PC-3 (cell line): Measurements from ENCODE around the gene TFRC. TPM values are rescaled to one million over a fixed set of nuclear protein-coding genes. Genes with fewer than 3 reads are reported as not detected.

Experiments
- ATAC-seq: fragments of 200-7000 bp; cut with Tn5 transposase; 2 replicates; pipeline ENCODE4 v1.9.1; 2020; ENCODE audit warnings: mild to moderate bottlenecking, moderate library complexity
- BruUV-seq: library from RNA; stranded (reverse); fragments of 400-500 nt; replicated peaks from 2 replicates; lab custom pipeline; 2021; lab: Mats Ljungman, UMichigan
- CTCF ChIA-PET: fragments of 300-600 bp; sonication (Branson Sonifier 250); formaldehyde crosslinking; loops from one replicate; lab custom pipeline; 2022; ENCODE audit warnings: antibody characterized with exemption; lab: Charles Lee
- POLR2A ChIA-PET: fragments of 300-600 bp; sonication (Branson Sonifier 250); formaldehyde crosslinking; loops from one replicate; lab custom pipeline; 2022; ENCODE audit warnings: antibody characterized with exemption; ENCODE audit not compliant: unreplicated experiment; lab: Charles Lee
- DNase-seq: peaks from one replicate; pipeline ENCODE4 v3.0.0-alpha.2; 2015
- H2AFZ ChIP-seq: fragments of 300-600 bp; sonication (generic); 2 replicates; pipeline ENCODE4 v1.6.0; 2016; ENCODE audit warnings: antibody characterized with exemption, low read length
- H3F3A ChIP-seq: fragments of 300-600 bp; sonication (generic); one replicate; pipeline ENCODE4 v1.6.0; 2017; ENCODE audit warnings: antibody characterized with exemption, low read length, control low read depth, mild to moderate bottlenecking; ENCODE audit not compliant: unreplicated experiment
- H3K27ac ChIP-seq: fragments of 300-600 bp; sonication (generic); 2 replicates; pipeline ENCODE4 v1.5.1; 2016; ENCODE audit warnings: mild to moderate bottlenecking, low read length
- H3K27me3 ChIP-seq: fragments of 300-600 bp; sonication (generic); 2 replicates; pipeline ENCODE4 v1.6.1; 2016; ENCODE audit warnings: low read length, mixed read lengths
- H3K36me3 ChIP-seq: fragments of 300-600 bp; sonication (generic); 2 replicates; pipeline ENCODE4 v1.6.1; 2016; ENCODE audit warnings: low read depth, mixed run types, low read length, mixed read lengths
- H3K4me1 ChIP-seq: fragments of 300-600 bp; sonication (generic); 2 replicates; pipeline ENCODE4 v1.5.1; 2016; ENCODE audit warnings: low read length; ENCODE audit not compliant: insufficient read depth
- H3K4me2 ChIP-seq: fragments of 300-600 bp; sonication (generic); 2 replicates; pipeline ENCODE4 v1.6.0; 2016; ENCODE audit warnings: low read length
- H3K4me3 ChIP-seq: fragments of 300-600 bp; sonication (generic); 2 replicates; pipeline ENCODE4 v1.5.1; 2016; ENCODE audit warnings: mild to moderate bottlenecking, low read length, mixed read lengths
- H3K79me2 ChIP-seq: fragments of 300-600 bp; sonication (generic); 2 replicates; pipeline ENCODE4 v1.6.1; 2017; ENCODE audit warnings: low read length, mixed read lengths
- H3K9ac ChIP-seq: fragments of 300-600 bp; sonication (generic); 2 replicates; pipeline ENCODE4 v1.6.0; 2016; ENCODE audit warnings: mild to moderate bottlenecking, low read length
- H3K9me2 ChIP-seq: fragments of 300-600 bp; sonication (generic); replicated peaks from 2 replicates; pipeline ENCODE4 v1.6.1; 2016; ENCODE audit warnings: mixed run types, low read length, mixed read lengths
- H3K9me3 ChIP-seq: fragments of 300-600 bp; sonication (generic); 2 replicates; pipeline ENCODE4 v1.6.1; 2016; ENCODE audit warnings: low read length, mixed read lengths
- H4K20me1 ChIP-seq: fragments of 300-600 bp; sonication (generic); 2 replicates; pipeline ENCODE4 v1.6.1; 2016; ENCODE audit warnings: low read length, mixed read lengths
- CTCF ChIP-seq: fragments of 300-600 bp; sonication (generic); conservative IDR thresholded peaks from 2 replicates; pipeline ENCODE4 v1.5.1; 2017; ENCODE audit warnings: antibody characterized with exemption, low read depth, mild to moderate bottlenecking, low read length
- EZH2 ChIP-seq: fragments of 300-600 bp; sonication (generic); IDR thresholded peaks from one replicate; pipeline ENCODE4 v1.6.1; 2017; ENCODE audit warnings: antibody characterized with exemption, mild to moderate bottlenecking, low read length; ENCODE audit not compliant: unreplicated experiment
- EZH2phosphoT487 ChIP-seq: fragments of 300-600 bp; sonication (generic); IDR thresholded peaks from 2 replicates; pipeline ENCODE4 v1.6.1; 2018; ENCODE audit warnings: mild to moderate bottlenecking, antibody characterized with exemption, low read length, borderline replicate concordance
- intact Hi-C: fragments of 100-400 bp; cut with micrococcal nuclease; formaldehyde crosslinking; loops from 2 replicates; pipeline ENCODE4 v1.9.0; 2023
- total RNA-seq: library from RNA; depleted of rRNA; stranded (reverse); fragments of >200 nt; gene quantifications from 2 replicates; pipeline ENCODE4 v1.2.3, GENCODE V29; 2014

TFRC gene
- total RNA-seq, 1 experiment from 2014 or later, result 287 TPM

- intact Hi-C loops, result no loop called here
- Histone ChIP-seq H3K79me2 (no peaks in the 10 kb centered on the region), H3K27me3 (no peaks in the 10 kb centered on the region), H3K9ac (no peak overlapping the region), H3K4me3 (peak overlapping the region; percentile 13; the same call in 1 of the 2 replicates), H4K20me1 (no peaks in the 10 kb centered on the region), H3K4me2 (peak overlapping the region; percentile 78), H3K9me3 (no peaks in the 10 kb centered on the region), H2AFZ (peak overlapping the region; percentile 33; the same call in 1 of the 2 replicates), H3K27ac (peak overlapping the region; percentile 60), H3K36me3 (no peaks in the 10 kb centered on the region), H3K9me2 (no peaks in the 10 kb centered on the region), H3F3A (peaks cover 8% of the 10 kb centered on the region), H3K4me1 (peaks cover 38% of the 10 kb centered on the region)
- BruUV-seq, result no TSS peak
- DNase-seq (peak; percentile 85), ATAC-seq (peak; percentile 84)
- TF ChIP-seq EZH2phosphoT487, result no peak
- POLR2A ChIA-PET, result no interaction called here
- CTCF ChIA-PET, result no interaction called here
Observed at GRCh38 chr3:196012481-196012880, 69.4 kb downstream of the TFRC start.

GRCh38 chr3:196009456-196009855 is 72.4 kb downstream of the TFRC start:
- Histone ChIP-seq H3K9me2 (no peaks in the 10 kb centered on the region), H3K27me3 (no peaks in the 10 kb centered on the region), H3K9ac (no peak overlapping the region), H3K27ac (no peak overlapping the region), H3K4me3 (no peak overlapping the region), H3K4me1 (peaks cover 21% of the 10 kb centered on the region), H3K36me3 (no peaks in the 10 kb centered on the region), H4K20me1 (no peaks in the 10 kb centered on the region), H3F3A (peaks cover 8% of the 10 kb centered on the region), H3K79me2 (no peaks in the 10 kb centered on the region), H2AFZ (no peak overlapping the region), H3K9me3 (no peaks in the 10 kb centered on the region), H3K4me2 (no peak overlapping the region)
- no peak for ATAC-seq
- BruUV-seq, result no TSS peak
- intact Hi-C loops, result no loop called here
- POLR2A ChIA-PET, result no interaction called here
- no peak for DNase-seq
- TF ChIP-seq EZH2phosphoT487 (no peak), EZH2 (no peak), CTCF (no peak)
- CTCF ChIA-PET, result no interaction called here

- H2AFZ ChIP-seq, result no peak overlapping the region
- no peaks in the 10 kb centered on the region for H3K79me2 ChIP-seq
- no peaks in the 10 kb centered on the region for H3K36me3 ChIP-seq
- intact Hi-C loops, result no loop called here
- H3K27ac ChIP-seq, result no peak overlapping the region
- H3K9me2 ChIP-seq, result no peaks in the 10 kb centered on the region
- no peaks in the 10 kb centered on the region for H3K27me3 ChIP-seq
- ChIA-PET CTCF (no interaction called here), POLR2A (no interaction called here)
- peaks cover 8% of the 10 kb centered on the region for H3F3A ChIP-seq
- BruUV-seq, result no TSS peak
- no peak for TF ChIP-seq CTCF
- TF ChIP-seq EZH2phosphoT487, result no peak
- no peak for TF ChIP-seq EZH2
- H3K9me3 ChIP-seq, result no peaks in the 10 kb centered on the region
- H3K9ac ChIP-seq, result no peak overlapping the region
- DNase-seq (no peak), ATAC-seq (no peak)
- H4K20me1 ChIP-seq, result no peaks in the 10 kb centered on the region
- peaks cover 21% of the 10 kb centered on the region for H3K4me1 ChIP-seq
- H3K4me3 ChIP-seq, result no peak overlapping the region
- H3K4me2 ChIP-seq, result no peak overlapping the region
Observed at GRCh38 chr3:196008929-196009328, 73.0 kb downstream of the TFRC start.
